T1000 (cell line): ENCODE data around the gene NMB.
"Not testable (repeated sequence)": the region's sequence is repeated elsewhere in the genome, so short reads cannot be mapped to it uniquely, and the experiment has no call there.

Experiments used
- DNase-seq: peaks from one replicate; lab custom pipeline; 2025; ENCODE audit warnings: mixed read lengths; lab: John Stamatoyannopoulos, UW

The NMB gene

DNA sequence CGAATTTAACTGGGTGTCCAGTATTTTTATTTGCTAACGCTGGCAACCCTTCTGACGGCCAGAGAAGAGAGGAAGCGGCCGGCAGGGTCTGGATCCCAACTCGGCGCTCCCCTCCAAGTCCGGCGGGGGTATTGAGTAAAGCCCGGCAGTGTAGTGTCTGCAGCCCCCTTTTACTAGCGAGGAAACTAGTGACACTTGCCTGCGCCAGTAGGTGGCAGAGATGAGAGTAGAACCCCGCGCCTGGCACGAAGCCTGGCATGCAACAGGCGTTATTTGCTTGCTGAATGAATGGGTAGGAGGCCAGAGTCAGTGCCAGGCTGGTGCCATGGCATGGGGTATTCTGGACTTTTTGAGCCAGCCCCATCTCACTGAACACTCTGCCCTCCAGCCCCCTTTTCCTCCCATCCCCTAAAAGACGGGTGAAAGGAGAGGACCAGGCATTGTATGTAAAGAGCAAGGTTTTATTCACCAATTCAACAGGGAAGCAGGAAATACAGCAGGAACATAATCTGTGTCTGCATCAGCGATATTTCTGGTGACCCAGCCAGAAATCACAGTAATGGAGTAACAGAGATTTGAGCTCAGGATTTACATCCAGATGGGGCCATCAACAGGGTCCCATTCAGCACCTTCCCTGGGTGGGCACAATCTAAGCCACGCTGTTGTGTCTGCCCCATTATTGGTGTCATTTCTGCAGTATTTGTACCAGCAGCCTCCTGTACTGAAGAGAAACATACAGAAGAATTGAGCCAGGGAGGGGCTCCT, 3.1 kb downstream of the NMB start:
- peak; percentile 50 for DNase-seq

GRCh38 chr15:84653910-84654688, 3.9 kb downstream of the NMB start, which contains the start of gene WDR73:
Gene WDR73 (minus strand): TSS chr15:84654283. CDS start chr15:84654274, 9 bp downstream.
- peak; percentile 87 for DNase-seq

DNA sequence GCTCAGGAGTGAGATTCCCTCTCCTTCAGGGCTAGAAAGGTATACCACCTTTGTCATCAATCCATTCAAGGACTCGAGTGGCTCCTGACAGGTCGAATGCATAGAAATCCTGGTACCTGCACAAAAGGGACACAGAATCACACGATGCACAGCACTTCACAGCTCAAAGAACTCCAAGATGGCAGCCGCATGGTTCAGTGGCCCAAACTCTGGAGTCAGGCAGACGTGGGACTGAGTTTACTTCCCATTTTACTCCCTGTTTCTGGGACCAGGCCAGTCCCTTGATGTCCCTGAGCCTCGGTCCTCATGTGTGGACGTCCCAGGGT, 4.5 kb downstream of the NMB start:
- no peak for DNase-seq

GRCh38 chr15:84649706-84650105, 8.3 kb downstream of the NMB start:
- DNase-seq = no peak

- no peak for DNase-seq
Measured at GRCh38 chr15:84648539-84648938, 9.5 kb downstream of the NMB start.

- DNase-seq = no peak
Measured at GRCh38 chr15:84647726-84648125, 10.3 kb downstream of the NMB start.

DNA sequence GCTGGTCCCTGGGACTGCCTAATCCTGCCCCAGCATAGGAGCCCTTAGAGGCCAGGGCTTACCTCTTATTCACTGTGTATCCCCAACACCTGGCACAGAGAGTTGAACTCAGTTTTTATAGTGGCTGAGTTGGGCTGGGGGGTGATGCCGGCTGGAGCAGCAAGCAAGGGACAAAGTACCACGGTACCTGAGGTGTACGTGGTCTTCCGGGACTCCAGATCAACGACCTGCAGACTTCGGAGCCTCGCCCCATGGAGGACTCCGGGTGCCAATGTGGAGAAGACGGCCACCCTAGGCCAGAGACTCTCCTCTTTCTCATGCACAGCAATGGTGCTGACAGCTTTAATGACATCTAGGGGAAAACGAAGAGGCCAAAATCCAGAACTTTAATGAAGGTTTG, 12.0 kb downstream of the NMB start:
- DNase-seq = no peak

- no peak for DNase-seq
Measured at GRCh38 chr15:84645496-84645895, 12.5 kb downstream of the NMB start.

DNA sequence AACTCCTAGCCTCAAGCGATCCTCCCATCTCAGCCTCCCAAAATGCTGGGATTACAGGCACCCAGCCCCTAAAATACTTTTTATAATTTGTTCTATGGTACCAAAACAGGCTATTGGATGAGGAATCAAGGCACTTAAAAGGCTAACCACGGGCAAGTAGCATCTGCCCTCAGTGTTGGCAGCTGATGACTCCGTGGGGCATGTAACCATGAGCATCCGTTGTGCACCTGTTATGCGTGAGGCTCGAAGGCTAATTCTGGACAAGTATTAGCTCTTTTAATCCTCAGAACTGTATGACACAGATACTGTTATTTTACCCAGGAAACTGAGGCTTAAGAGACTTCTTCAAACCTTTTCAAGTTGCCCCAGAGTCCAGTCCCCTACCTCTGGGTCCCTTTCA, 14.2 kb downstream of the NMB start:
- no peak for DNase-seq

GRCh38 chr15:84642640-84643039, 15.4 kb downstream of the NMB start:
- DNase-seq = not testable (repeated sequence)

DNA sequence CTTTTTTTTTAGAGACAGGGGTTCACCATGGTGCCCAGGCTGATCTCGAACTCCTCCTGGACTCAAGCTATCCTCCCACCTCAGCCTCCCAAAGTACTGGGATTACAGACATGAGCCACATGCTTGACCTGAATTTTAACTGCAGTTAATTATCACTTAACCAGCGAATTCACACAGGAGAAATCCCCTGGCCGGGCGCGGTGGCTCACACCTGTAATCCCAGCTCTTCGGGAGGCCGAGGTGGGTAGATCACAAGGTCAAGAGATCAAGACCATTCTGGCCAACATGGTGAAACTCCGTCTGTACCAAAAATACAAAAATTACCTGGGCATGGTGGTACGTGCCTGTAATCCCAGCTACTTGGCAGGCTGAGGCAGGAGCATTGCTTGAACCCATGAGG, 16.1 kb downstream of the NMB start:
- not testable (repeated sequence) for DNase-seq

- no peak for DNase-seq
Measured at GRCh38 chr15:84638103-84638502, 19.9 kb downstream of the NMB start.

DNA sequence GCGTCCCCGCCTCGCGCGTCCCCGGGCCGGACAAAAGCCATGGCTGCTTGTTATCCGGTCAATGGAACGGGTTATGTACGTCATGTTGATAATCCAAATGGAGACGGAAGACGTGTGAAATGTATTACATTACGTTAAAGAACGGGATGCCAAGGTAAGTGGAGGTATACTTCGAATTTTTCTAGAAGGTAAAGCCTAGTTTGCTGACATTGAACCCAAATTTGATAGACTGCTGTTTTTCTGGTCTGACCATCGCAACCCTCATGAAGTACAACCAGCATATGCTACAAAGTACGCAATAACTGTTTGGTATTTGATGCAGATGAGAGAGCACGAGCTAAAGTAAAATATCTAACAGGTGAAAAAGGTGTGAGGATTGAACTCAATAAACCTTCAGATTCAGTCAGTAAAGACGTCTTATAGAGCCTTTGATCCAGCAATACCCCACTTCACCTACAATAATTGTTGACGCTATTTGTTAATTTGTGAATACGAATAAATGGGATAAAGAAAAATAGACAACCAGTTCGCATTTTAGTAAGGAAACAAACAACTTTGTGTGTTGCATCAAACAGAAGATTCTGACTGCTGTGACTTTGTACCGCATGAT, 23.7 kb downstream of the NMB start:
- no peak for DNase-seq

DNA sequence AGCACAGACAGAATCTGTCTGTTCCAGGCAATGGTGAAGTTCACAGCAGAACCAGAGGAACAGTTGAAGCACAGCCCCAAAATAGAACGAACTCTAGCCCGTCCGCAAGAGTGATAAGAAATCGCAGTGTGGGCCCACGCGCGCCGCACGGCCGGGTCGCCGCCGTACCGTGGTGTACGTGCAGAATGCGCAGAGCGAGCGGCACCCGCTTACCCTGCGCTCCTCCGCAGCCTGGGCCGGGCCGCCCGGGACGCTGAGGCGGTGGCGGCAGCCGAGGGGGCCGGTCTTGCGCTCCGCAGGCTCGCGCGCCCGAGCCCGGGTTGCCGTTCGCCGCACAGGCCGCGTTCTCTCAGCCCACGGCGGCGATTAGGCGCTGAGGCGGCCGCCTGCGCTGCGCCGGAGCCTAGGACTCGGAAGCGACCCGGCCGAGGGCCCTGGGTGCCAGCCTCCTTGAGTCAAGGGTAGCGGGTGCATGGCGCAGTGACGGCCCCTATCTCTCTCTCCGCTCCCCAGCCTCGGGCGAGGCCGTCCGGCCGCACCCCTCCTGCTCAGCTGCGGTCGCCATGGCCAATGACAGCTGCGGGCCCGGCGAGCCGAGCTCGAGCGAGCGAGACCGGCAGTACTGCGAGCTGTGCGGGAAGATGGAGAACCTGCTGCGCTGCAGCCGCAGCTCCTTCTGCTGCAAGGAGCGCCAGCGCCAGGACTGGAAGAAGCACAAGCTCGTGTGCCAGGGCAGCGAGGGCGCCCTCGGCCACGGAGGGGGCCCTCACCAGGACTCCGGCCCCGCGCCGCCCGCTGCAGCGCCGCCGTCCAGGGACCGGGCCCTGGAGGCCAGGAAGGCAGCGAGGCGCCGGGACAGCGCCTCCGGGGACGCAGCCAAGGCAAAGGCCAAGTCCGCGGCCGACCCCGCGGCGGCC, 24.4 kb downstream of the NMB start:
- peak; percentile 56 for DNase-seq

DNA sequence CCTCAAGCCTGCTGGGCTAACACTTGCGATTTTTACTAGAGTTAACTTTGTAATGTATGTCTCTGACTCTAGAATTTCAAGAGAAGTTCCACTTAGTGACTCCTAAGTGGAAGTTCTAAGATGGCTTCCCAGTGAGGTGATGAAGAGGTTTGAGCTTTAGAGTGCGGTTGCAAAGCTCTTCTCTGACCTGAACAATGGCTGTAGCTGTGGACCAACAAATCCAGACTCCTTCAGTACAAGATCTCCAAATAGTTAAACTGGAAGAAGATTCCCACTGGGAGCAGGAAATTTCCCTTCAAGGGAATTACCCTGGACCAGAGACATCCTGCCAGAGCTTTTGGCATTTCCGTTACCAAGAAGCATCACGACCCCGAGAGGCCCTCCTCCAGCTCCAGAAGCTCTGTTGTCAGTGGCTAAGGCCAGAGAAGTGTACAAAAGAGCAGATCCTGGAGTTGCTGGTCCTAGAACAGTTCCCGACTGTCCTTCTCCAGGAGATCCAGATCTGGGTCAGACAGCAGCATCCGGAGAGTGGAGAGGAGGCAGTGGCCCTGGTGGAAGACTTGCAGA, 26.2 kb downstream of the NMB start:
- DNase-seq = no peak

- DNase-seq = no peak
Measured at GRCh38 chr15:84629033-84629432, 29.0 kb downstream of the NMB start.

DNA sequence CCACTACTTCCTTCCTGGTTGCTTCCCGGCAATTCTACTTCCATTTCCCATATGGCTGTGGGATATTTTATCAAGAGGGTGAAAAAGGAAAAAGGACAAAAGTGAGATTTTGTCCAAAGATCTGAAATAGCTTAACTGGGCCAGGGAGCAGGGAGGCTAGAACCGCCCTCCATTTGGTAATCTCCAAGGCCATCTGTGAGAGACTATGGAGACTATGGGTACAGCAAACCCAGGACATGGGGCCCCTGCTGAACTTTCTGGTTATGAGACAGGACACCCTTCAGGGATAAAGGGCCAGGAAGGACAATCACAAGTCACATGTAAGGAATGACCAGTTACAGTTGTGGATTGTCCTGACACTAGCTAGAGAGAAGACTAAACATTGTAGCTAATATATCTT, 32.9 kb downstream of the NMB start:
- no peak for DNase-seq

- no peak for DNase-seq
Measured at GRCh38 chr15:84624359-84624758, 33.6 kb downstream of the NMB start.

GRCh38 chr15:84621358-84621979, 36.5 kb downstream of the NMB start:
- DNase-seq = no peak

- DNase-seq = no peak
Measured at GRCh38 chr15:84620626-84621025, 37.4 kb downstream of the NMB start.

DNA sequence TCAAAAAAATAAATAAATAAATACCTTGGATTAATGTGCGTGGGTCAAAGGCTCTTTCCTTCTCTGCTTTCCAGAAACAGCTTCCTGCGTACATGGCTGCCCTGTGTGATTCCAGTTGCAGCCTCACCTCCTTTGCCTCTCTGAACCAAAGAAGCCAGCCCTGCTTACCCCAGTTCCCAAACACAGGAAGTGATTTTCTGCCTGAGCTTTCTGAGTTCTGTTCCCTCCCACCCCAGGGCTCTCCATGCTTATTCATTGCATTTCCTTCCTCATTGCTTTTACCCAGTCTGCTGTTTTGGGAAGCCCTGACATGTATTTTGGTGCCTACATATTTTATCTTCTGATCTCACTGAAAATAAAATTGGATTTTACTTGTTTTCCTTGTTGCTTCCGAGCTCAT, 41.8 kb downstream of the NMB start:
- no peak for DNase-seq
